HG03442 (cell line): Measurements from ENCODE around the gene FHAD1.
"Not testable (repeated sequence)": the region's sequence is repeated elsewhere in the genome, so short reads cannot be mapped to it uniquely, and the experiment has no call there.

Experiments
- ATAC-seq: cut with Tn5 transposase; IDR thresholded peaks from one replicate; pipeline ENCODE4 v1.9.1; 2021; ENCODE audit warnings: mild to moderate bottlenecking, moderate library complexity; ENCODE audit not compliant: unreplicated experiment

FHAD1 gene

GRCh38 chr1:15430787-15431570, 184.0 kb downstream of the FHAD1 start:
- ATAC-seq = no peak

- no peak for ATAC-seq
These were observed 184.5 kb downstream of the FHAD1 start for GRCh38 chr1:15431571-15431948.

DNA sequence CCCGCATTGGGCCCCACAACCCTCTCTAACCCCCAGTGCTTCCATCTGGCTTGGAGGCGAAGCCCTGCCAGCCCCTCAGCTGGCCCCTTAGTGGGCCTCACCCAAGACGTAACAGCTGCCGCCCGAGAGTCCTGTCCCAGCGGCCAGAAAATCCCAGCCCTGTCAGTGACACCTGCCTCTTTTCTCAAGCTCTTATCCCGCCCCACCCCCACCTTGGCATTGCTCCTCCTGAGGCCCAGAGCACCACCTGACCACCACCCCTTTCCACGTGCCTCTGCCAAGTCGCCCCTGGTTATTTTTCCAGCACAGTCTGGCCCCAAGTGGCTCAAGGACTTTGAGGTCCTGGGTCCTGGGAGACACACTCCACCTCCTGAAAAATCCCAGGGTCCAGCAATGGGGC, 185.3 kb downstream of the FHAD1 start:
- no peak for ATAC-seq

- ATAC-seq = no peak
These were observed 186.4 kb downstream of the FHAD1 start for GRCh38 chr1:15433471-15433870.

DNA sequence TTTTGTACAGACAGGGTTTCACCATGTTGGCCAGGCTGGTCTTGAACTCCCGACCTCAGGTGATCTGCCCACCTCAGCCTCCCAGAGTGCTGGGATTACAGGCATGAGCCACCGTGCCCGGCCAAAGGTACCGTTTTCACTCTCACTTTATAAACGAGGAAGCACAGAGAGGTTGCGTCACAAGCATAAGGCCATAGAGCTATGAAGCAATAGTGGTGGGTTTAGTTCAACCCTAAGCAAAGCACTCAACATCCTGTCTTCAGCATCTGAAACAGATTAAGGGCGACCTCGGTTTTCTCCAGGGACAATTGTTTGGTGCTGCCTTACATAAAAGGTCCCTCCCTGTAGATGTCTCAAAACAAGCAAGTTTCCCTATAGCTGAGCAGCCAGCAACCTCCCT, 187.7 kb downstream of the FHAD1 start:
- ATAC-seq = not testable (repeated sequence)

- ATAC-seq = no peak
These were observed 188.4 kb downstream of the FHAD1 start for GRCh38 chr1:15435239-15436077.

- ATAC-seq = no peak
These were observed 189.9 kb downstream of the FHAD1 start for GRCh38 chr1:15436881-15437442.

GRCh38 chr1:15439325-15439724, 192.3 kb downstream of the FHAD1 start:
- ATAC-seq = no peak

DNA sequence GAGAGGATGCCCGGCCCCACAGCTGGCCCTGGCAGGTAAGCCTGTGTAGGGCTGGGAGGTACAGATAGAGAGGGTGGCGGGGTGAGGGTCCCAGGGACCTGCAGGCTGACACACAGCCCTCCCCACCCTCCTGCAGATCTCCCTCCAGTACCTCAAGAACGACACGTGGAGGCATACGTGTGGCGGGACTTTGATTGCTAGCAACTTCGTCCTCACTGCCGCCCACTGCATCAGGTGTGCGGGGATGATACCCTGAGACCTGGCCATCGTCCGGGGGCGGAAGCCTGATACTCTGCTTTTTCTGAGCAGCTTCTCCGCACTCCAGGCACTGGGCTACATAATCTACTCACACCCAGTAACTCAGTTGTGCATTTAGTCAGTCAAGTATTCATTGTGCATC, 193.3 kb downstream of the FHAD1 start:
- ATAC-seq = no peak

DNA sequence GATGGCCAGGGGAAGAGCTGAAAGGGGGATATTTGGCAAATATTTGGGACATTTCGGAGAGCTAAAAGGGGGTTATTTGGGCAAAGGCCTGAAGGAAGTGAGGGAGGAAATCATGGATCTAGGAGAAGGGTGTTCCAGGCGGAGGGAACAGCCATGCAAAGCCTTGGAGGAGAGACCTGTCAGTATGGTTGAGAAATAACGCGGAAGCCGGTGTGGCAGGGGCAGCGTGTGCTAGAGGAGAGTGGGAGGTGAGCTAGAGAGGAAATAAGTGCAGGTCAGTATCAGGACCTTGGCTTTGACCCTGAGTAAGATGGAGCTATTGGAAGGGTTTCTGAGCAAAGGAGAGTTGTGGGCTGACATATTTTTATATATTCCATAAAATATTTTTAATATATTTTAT, 194.2 kb downstream of the FHAD1 start:
- ATAC-seq = no peak

GRCh38 chr1:15442119-15442518, 195.1 kb downstream of the FHAD1 start:
- ATAC-seq = no peak

- ATAC-seq = no peak
These were observed 195.7 kb downstream of the FHAD1 start for GRCh38 chr1:15442759-15443158.

- ATAC-seq = no peak
These were observed 196.3 kb downstream of the FHAD1 start for GRCh38 chr1:15443281-15443680.

GRCh38 chr1:15444468-15445389, 197.7 kb downstream of the FHAD1 start:
- ATAC-seq = no peak

- ATAC-seq = no peak
These were observed 198.5 kb downstream of the FHAD1 start for GRCh38 chr1:15445390-15446122.

GRCh38 chr1:15446212-15446611, 199.2 kb downstream of the FHAD1 start:
- no peak for ATAC-seq
